A172 (cell line): ENCODE results near the gene IGF2BP2. TPM values are rescaled to one million over a fixed set of nuclear protein-coding genes. Genes with fewer than 3 reads are reported as not detected.
"Not testable (repeated sequence)": the region's sequence is repeated elsewhere in the genome, so short reads cannot be mapped to it uniquely, and the experiment has no call there.

Experiments used
- DNase-seq: peaks from one replicate; pipeline ENCODE4 v3.0.0-alpha.2; 2015; ENCODE audit warnings: low spot score
- total RNA-seq: library from RNA; depleted of rRNA; stranded (reverse); fragments of >200 nt; shearing (Covaris generic); gene quantifications from 2 replicates; pipeline ENCODE4 v1.2.3, GENCODE V29; 2014; rRNA removed

The IGF2BP2 gene
- total RNA-seq = 29.7 and 32.8 TPM in 2 replicates

- DNase-seq = peak; percentile 62
Measured at GRCh38 chr3:185825006-185825638, at the start of gene IGF2BP2. Gene IGF2BP2, minus strand, starts transcription at chr3:185825042. Its CDS starts 82 bp downstream, at chr3:185824960.

- no peak for DNase-seq
Measured at GRCh38 chr3:185874119-185874518, 49.3 kb upstream of the IGF2BP2 start.

- no peak for DNase-seq
Measured at GRCh38 chr3:185867650-185868049, 42.8 kb upstream of the IGF2BP2 start.

- no peak for DNase-seq
Measured at GRCh38 chr3:185866995-185867394, 42.2 kb upstream of the IGF2BP2 start.

GRCh38 chr3:185866555-185866954 lies 41.7 kb upstream of the IGF2BP2 start:
- no peak for DNase-seq

- DNase-seq = no peak
Measured at GRCh38 chr3:185865247-185865646, 40.4 kb upstream of the IGF2BP2 start.

- DNase-seq = no peak
Measured at GRCh38 chr3:185864767-185865166, 39.9 kb upstream of the IGF2BP2 start.

GRCh38 chr3:185862920-185863319 lies 38.1 kb upstream of the IGF2BP2 start:
- no peak for DNase-seq

- DNase-seq = no peak
Measured at GRCh38 chr3:185859294-185859972, 34.6 kb upstream of the IGF2BP2 start.

- no peak for DNase-seq
Measured at GRCh38 chr3:185858502-185859225, 33.8 kb upstream of the IGF2BP2 start.

GRCh38 chr3:185857208-185857607 lies 32.4 kb upstream of the IGF2BP2 start:
- DNase-seq = no peak

GRCh38 chr3:185856652-185857051 lies 31.8 kb upstream of the IGF2BP2 start:
- no peak for DNase-seq

GRCh38 chr3:185853771-185854170 lies 28.9 kb upstream of the IGF2BP2 start:
- not testable (repeated sequence) for DNase-seq

GRCh38 chr3:185852635-185853034 lies 27.8 kb upstream of the IGF2BP2 start:
- DNase-seq = no peak

- DNase-seq = no peak
Measured at GRCh38 chr3:185851959-185852358, 27.1 kb upstream of the IGF2BP2 start.

- DNase-seq = no peak
Measured at GRCh38 chr3:185851046-185851445, 26.2 kb upstream of the IGF2BP2 start.

GRCh38 chr3:185847506-185847905 lies 22.7 kb upstream of the IGF2BP2 start:
- no peak for DNase-seq

- no peak for DNase-seq
Measured at GRCh38 chr3:185846037-185846436, 21.2 kb upstream of the IGF2BP2 start.

GRCh38 chr3:185844051-185844450 lies 19.2 kb upstream of the IGF2BP2 start:
- DNase-seq = no peak

GRCh38 chr3:185843635-185844034 lies 18.8 kb upstream of the IGF2BP2 start:
- no peak for DNase-seq

- DNase-seq = no peak
Measured at GRCh38 chr3:185843126-185843525, 18.3 kb upstream of the IGF2BP2 start.

- no peak for DNase-seq
Measured at GRCh38 chr3:185842241-185842640, 17.4 kb upstream of the IGF2BP2 start.
